GM21526 (cell line): ENCODE data around the gene CACNG8.

Experiments
- ATAC-seq: cut with Tn5 transposase; IDR thresholded peaks from one replicate; pipeline ENCODE4 v1.9.1; 2021; ENCODE audit warnings: moderate library complexity; ENCODE audit not compliant: unreplicated experiment, low FRiP score

The CACNG8 gene

DNA sequence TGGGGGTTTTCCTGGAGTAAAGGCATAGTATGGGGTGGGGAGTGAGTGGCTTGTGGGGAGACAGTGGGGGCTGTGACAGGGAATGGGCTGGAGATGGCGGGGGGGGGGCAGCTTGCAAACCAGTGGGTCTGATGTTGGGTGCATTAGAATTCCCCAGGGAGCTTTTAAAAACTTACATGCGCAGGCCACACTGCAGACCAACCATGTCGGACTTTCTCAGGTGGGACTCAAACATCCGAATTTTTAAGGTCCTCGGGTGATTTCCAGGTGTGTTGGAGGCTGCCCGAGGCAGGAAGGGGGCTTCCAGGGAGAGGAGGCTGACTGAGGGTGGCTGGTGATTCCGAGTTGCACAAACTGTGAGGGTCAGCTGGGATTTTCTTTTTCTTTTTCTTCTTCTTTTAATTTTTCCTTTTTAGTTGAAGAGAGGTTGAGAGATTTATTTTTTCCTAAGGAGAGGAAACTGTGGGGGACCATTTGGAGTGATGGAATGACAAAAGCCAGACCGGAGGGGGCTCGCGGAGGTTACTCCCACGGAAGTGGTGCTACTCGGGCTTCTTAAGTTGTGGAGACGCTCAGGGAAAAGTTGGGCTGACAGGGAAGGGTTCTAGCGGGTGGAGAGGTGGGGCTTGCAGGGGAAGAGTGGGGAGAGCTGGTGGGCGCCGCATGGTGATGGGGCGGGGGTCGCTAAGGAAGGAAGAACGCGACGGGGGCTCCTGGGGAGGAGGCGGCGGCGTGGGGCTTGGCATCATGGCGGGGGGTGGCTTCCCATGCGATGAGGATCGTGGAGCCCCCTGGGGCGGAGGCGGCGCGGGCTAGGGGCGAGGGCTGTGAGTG, 997 bp upstream of the CACNG8 start:
- ATAC-seq, result no peak

DNA sequence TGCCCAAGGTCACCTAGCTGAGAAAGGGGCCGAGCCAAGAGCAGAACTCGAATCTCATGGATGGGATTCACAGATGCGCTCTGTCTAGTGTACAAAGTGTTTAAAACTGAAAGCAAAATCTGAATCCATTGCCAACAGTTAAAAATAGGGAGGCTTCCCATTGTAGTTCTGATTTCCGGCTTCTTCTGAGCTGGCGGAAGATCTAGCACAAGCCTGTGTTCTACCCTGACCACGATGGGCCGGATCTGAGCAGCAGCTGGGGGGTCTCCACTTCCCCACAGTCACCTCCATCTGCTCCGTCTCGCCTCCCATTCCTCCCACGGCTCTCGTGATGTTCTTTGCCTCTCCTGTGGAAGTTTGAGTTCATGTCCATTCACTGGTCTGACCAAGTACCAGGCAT, 2.4 kb downstream of the CACNG8 start:
- ATAC-seq, result no peak

DNA sequence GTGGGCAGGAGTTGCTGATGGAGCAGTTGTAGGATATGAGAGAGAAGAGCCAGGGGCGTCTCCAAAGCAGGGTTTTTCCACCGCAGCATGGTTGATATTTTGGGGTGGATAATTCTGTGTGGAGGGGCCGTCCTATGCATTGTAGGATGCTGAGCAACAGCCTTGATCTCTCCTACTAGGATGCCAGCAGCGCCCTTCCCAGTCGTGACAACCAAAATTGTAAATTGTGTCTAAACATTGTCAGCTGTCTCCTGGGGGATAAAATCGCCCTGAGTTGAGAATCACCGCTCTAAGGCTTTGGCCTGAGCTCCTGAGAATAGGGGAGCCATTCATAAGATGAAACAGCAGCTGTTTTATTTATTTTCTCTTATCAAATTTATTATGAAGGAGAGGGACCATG, 4.2 kb downstream of the CACNG8 start:
- ATAC-seq, result no peak

DNA sequence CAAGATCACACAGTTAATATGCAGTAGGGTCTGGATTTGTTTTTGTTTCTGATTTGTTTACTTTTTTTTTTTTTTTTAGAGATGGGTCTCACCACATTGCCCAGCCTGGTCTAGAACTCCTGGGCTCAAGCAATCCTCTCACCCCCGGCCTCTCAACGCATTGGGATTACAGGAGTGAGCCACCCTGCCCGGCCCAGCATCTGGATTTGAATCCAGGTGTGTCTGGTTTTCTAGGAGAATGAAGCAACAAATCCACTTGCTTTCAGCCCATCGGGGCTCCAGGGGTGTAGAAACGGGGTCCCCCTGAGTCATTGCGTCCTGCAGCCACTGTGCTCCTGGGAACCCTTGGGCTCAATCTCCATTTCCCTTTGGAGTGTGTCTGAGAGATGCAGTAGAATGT, 6.6 kb downstream of the CACNG8 start:
- ATAC-seq, result no peak

DNA sequence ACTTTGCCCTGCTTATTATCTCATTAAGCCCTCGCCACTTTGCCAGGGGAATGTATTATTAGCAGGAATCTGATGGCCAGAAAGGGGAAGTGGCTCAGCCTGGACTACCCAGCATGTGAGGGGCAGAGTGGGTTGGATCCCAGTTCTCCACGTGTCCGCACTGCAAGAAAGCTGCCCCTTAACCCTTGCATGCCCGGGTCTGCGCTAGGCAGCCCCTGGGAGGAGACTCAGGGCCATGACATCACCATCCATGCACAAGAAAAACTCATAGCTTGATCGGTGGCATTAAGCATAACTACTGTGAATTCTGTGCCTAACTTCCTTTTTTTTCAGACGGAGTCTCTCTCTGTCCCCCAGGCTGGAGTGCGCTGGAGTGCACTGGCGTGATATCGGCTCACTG, 8.9 kb downstream of the CACNG8 start:
- ATAC-seq, result no peak

DNA sequence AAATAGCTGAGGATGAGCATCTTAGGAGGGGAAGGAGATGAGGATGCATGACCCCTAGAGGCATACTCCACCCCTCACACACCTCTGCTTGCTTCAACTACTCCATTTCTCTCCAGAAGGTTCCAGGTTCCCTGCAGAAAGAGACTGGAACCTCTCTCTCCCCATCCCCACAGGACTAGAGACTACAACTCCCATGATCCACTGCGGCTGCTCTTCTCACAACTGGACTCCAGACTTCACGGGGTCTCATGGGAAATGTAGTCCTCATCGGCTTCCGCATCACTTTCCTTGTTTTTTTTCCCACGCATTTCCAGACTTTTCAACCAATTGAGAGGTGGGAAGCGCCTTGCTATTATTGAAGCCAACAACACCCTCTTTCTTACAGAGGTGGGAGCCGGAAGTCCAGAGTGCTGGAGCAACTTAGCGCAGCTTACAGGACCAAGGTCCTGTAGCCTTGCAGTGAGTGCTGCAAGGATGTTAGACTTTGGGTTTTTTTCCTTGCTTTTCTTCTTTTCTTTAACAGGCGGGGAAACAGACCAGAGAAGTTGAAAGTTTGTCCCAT, 14.8 kb downstream of the CACNG8 start:
- ATAC-seq, result no peak

DNA sequence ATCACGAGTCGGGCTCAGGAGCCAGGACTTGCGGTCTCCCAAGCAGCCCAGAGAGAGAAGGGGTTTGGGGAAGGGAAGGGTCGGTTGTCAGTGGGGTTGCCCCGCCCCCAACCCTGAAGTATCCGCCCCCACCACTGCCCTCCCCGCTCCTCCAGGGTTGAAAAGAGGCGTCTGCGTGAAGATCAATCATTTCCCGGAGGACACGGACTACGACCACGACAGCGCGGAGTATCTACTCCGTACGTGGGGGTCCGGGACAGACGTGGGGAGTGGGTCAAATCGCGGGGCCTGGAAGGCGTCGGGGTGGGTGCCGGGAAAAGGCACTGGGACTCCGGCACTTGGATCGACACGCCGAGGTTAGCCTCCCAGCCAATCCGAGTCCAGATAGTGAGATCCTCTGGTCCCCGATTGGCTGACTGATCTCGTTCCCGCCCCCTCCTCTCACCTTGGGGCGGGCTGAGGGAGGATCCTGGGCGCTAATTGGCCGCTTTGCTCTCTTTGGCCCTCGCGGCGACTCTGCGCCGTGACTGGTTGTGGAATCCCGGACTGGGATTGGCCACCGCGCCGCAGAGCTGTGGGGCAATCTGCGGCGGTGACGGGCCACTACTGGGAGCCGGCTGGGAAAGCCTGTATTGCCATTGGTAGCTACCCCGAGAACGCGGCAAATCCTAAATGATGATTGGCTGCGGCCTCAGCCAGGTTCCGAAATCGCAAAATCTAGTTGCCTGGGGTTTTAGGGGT, 15.4 kb downstream of the CACNG8 start:
- no peak for ATAC-seq

DNA sequence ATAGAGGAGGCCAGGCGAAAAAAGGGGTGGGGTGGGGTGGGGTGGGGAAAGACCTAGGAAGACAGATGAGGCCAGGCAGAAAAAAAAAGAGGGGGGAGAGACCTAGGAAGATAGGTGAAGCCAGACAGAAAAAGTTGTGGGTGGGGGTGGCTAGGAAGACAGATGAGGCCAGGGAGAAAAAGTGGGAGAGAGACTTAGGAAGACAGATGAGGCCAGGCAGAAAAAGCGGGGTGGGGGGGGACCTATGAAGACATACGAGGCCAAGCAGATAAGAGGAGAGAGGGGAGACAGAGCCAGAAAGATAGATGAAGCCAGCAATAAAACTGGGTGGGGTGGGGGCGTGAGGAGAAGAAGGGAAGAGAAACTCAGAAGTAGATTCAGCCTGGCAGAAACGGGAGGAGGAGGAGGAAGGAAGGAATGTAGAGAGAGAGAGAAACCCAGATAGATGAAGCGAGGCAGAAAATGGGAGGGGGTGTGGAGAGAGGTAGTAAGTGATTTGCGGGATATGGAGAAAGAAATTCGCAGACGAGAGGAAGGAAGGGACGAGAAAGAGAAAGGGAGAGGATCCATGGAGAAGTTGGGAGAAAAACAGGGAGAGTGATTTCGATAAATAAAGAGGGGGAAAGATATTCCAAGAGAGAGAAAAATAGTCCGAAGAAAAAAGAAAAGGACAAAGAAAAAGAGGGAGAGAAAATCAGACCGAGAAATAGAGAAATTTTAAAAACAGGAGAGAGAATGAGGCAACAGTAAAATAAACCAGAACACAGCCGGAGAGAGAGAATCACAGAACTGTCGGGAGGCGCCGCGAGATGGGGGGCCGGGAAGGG, 16.5 kb downstream of the CACNG8 start:
- no peak for ATAC-seq

DNA sequence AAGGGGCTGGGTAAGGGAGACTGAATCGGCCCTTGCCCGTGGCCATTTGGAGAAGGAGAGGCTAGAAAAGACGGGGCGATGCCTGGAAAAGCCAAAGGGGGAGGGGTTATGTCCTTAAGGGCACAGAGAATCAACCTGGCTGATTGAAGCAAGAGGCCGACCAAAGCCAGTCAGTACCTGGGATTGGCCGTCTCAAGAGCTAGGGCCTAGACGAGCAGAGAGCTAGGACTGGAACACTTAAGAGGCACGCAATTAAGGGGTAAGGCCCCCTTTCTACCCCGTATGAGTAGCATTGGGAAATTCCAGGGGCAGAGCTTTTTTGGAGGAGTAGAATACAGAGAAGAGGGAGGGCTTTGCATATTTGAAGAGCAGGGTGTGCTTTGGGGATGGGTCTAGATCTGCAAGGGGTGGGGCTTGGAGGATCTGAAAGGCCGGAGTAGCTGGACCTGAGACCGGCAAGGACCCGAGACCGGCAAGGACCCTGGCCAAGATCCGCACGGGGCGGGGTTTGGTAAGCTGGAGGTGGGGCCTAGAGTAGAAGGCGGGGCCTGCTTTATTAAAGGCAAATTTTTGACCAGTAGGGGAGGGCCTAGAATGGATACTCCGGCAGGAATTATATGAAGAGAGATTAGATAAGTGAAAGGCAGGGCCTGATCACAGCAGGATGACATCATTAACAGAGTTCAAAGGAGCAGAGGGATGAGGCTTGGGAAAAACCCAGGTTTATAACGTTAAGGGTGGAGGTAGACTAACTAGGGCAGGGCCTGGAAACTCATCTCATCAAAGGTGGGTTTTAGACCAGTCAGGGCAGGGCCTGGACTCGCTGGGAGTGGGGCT, 18.0 kb downstream of the CACNG8 start:
- ATAC-seq, result no peak

DNA sequence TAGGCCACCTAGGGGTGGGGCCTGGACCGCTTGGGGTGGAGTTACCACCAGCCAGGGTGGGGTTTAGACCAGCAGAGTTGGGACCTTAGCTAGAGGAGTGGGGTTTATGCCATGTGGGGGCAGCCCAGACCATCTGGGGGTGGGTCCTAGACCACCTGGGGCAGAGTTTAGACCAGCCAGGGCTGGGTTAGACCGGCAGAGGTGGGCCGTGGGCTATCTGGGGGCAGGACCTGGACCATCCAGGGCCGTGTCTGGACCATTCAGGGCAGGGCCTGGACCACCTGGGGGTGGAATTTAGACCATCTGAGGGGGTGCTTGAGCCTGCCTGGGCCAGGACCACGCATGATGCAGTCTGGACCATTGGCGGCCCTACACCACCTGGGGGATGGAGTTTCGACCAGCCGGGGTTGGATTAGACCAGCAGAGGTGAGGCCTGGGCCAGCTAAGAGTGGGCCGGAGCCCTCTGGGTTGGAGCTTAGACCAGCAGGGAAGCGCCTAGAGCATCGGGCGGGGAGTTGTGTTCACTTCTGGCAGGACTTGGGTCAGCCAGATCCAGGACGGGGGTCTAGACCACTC, 18.7 kb downstream of the CACNG8 start:
- no peak for ATAC-seq

DNA sequence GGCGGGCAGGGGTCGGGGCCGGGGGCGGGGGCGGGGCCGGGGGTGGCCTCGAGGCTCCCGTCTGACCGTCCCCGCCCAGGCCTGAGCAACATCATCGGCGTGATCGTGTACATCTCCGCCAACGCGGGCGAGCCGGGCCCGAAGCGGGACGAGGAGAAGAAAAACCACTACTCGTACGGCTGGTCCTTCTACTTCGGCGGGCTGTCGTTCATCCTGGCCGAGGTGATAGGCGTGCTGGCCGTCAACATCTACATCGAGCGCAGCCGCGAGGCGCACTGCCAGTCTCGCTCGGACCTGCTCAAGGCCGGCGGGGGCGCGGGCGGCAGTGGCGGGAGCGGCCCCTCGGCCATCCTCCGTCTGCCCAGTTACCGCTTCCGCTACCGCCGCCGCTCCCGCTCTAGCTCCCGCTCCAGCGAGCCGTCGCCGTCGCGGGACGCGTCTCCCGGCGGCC, 19.3 kb downstream of the CACNG8 start:
- ATAC-seq, result no peak

DNA sequence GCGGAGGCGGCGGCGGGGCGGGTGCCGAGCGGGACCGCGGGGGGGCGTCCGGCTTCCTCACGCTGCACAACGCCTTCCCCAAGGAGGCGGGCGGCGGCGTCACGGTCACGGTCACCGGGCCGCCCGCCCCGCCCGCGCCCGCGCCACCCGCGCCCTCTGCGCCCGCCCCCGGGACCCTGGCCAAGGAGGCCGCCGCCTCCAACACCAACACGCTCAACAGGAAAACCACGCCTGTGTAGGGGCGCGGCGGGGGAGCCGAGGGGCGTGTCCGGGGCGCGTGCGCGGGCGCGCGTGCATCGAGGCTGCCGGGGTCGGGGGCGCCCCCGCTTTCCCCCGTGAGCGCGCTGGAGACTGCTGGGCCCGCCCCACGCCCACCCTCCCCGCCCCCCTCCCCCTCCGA, 19.9 kb downstream of the CACNG8 start:
- no peak for ATAC-seq

DNA sequence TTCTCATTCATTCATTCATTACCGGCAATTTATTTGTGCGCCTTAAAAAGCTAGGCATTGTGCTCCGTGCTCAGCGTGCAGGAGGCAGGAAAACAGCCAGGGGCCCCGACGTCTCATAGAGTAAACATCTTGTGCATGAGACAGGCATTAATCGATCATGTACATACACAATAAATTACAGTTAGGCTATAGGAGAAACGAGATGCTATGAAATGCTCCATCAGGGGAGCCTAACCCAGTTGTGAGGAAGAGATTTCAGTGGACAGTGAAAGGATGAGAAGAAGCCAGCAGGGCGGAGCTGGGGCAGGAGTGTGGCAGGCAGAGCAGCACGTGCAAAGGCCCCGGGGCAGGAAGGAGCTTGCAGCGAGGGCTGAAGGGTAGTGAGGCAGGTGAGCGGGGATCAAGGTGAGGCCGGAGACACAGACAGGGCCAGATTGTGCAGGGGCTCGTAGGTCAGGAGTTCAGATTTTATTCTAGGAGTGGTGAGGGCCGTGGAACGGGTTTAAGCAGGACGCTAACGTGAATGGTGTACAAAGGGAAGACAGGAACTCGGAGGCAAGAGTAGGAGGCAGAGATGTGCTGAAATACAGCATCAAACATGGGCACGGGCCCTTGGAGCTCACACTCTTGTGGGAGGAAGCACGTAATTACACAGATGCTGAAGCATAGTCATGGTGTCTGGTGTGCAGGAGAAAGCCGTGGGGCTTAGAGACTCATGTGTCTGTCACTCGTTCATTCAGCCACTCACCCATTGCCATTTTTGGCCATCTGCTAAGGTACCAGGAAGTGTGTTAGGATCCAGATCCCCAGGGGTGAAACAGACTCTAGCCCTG, 20.9 kb downstream of the CACNG8 start:
- no peak for ATAC-seq

DNA sequence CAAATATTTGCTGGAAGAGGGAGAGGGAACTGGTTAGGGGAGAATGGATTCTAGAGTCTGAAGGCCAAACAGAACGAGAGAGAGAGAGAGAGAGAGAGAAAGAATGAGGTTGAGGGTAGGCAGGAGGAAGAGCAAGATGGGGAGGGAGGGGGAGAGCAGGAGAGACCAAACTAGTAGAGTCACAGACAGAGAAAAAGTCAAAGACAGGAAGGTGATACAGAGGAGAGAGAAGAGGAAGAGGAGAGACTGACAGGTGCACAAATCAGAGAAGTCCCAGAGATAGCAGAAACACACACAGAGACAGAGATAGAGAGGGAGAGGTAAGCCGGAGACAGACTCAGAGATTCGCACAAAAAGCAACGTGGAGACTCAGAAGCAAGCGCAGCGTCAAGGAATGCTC, 23.1 kb downstream of the CACNG8 start:
- no peak for ATAC-seq

DNA sequence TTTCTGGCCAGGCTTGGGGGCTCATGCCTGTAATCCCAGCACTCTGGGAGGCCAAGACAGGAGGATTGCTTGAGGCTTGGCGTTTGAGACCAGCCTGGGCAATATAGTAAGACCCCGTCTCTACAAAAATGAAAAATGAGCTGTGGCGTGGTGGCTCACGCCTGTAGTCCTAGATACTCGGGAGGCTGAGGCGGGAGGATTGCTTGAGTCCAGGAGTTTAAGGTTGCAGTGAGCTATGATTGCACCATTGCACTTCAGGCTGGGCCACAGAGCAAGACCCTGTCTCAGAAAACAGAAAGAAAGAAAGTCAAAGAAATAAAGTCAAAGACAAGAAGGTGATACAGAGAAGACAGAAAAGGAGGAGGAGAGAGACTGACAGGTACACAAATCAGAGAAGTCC, 26.2 kb downstream of the CACNG8 start:
- no peak for ATAC-seq

DNA sequence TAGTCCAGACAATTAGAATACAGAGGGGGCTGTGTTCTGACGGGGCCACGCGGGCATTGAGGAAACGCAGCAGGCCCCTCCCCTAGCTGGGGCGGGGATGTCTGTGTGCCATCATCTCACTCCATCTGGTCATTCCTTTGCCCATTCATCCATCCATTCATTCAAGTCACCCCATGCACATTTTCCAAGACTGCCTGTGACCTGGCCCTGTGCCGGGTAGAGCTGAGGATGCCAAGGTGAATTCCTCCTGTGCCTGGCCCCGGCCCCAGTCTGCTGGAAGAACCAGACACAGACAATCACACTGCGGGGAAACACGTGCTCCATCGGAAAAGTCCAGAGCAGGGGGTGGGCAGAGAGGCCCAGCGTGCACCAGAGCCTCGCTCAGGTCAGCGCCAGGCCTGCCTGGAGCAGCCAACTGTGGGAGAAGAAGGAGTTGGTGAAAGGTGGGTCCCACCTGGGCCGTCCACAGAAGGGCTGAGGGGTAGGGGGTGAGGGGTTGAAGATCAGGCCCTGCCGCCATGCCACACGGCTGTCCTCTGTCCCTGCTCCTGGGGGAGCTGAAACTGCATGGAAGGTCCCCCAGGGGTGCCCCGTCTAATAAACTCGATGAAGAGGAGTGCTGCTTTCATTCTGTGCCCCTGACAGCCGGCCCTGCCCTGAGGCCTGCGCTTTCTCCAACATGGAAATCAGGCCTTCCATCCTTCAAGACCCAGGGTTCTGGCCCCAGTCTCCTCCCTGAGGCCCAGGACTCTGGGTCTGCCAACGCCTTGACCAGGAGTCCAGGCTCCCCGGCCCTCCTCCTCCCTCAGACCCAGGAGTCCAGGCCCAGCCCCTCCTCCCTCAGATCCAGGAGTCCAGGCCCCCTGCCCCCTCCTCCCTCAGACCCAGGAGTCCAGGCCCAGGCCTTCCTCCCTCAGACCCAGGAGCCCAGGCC, 27.1 kb downstream of the CACNG8 start:
- ATAC-seq, result no peak

DNA sequence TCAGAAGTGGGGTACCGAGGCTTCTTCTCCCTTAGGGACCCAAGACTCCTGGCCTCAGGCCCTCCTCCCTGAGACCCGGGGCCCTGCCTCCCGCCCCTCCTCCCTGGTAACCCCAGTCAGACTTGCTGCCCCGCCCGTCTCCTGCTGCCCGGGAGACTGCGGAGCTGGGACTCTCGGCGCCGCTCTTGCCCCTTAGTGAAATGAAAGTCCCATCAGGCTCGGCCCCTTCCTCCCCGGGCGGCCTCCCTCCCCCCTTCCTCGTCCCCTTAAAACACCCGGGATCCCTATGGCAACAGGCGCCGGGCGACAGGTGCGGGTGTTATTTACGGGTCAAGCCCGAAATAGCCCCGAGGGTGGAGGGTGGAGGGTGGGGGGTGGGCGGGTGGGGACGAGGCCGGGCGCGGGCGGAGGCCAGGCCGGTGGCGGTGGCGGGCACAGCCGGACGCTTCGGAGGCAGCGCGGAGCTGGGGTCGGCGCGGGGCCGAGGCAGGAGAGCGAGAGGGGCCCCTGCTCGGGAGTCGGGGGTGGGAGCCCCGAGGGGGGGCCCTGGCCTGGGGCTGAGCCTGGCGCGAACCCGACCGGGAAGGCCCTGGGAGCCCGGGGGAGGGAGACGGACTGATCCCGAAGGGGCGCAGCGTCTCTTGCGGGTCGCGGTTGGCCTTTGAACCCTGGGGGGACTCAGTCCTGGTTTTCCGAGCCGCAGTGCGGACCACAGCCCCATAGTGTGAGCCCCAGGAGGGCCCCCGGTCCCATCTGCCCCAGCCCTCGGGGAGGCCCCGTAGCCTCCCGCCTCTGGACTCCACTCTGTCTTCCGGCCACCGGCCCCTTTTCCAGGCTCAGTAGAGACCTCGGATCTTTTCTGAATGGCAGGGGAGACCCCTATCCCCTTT, 28.7 kb downstream of the CACNG8 start, which contains the start of gene CACNG6:
Gene CACNG6, plus strand, starts transcription at position 414 of the 890 bp plus-strand sequence. CDS start 1,241 bp downstream, outside the sequence.
- ATAC-seq, result no peak
